ENCODE measurements around the gene WASF2. TPM values are rescaled to one million over a fixed set of nuclear protein-coding genes. Genes with fewer than 3 reads are reported as not detected.
"Not testable (repeated sequence)": the region's sequence is repeated elsewhere in the genome, so short reads cannot be mapped to it uniquely, and the experiment has no call there.

WASF2 gene
- total and polyA plus RNA-seq, 2 of the 4 experiments (the other 2 are of a cell fraction) = 7.9 to 45.4 TPM

- H2BK20ac ChIP-seq (ENCODE audit: low read depth, low read length); CTCF ChIA-PET; H4K91ac ChIP-seq (ENCODE audit: insufficient read depth, low read depth, low read length); H4K20me1 ChIP-seq (ENCODE audit: insufficient read depth, low read length); BruUV-seq (replicated peaks); H3K18ac ChIP-seq (ENCODE audit: low read depth, low read length); H2BK120ac ChIP-seq (ENCODE audit: low read depth, low read length); H3K4ac ChIP-seq (ENCODE audit: low read depth, low read length); ATAC-seq (ENCODE audit: low read depth); H2AFZ ChIP-seq (replicated peaks; ENCODE audit: low read length, poor library complexity); H3K27ac ChIP-seq (ENCODE audit: insufficient read depth, low read length); H3K4me2 ChIP-seq (ENCODE audit: low read depth, low read length); in situ Hi-C loops (cut with MboI; ENCODE audit: low sequenced_read_pairs); intact Hi-C loops (cut with micrococcal nuclease); H3K4me3 ChIP-seq (ENCODE audit: insufficient read depth, low read depth, low read length); H2AK5ac ChIP-seq (ENCODE audit: low read depth, low read length); H3K9me1 ChIP-seq (ENCODE audit: insufficient read depth, low read length); H3K36me3 ChIP-seq (ENCODE audit: control insufficient read depth, insufficient read depth, low read length); DNase-seq; H3K9me3 ChIP-seq (ENCODE audit: control insufficient read depth, insufficient read depth, low read length); H4K8ac ChIP-seq (ENCODE audit: low read depth in 2 of 2, low read length in 2 of 2); H3K9ac ChIP-seq (ENCODE audit: low read depth, low read length); H4K5ac ChIP-seq (ENCODE audit: low read depth, low read length); H3K79me1 ChIP-seq (ENCODE audit: low read depth in 1 of 2, low read length in 2 of 2); H3K23ac ChIP-seq (ENCODE audit: low read depth, low read length); H3K27me3 ChIP-seq (ENCODE audit: control insufficient read depth, insufficient read depth, low read length); dilution Hi-C loops (cut with HindIII; ENCODE audit: low sequenced_read_pairs, unreplicated experiment); H2BK5ac ChIP-seq (ENCODE audit: low read depth, low read length, poor library complexity, severe bottlenecking); H3K56ac ChIP-seq (ENCODE audit: extremely low read depth, insufficient read depth, low read length); H2BK15ac ChIP-seq (ENCODE audit: low read depth, low read length); H3K14ac ChIP-seq (replicated peaks; ENCODE audit: low read depth, low read length); POLR2A ChIA-PET (ENCODE audit: unreplicated experiment); H2AK9ac ChIP-seq (replicated peaks; ENCODE audit: low read depth, low read length, poor library complexity): not testable (repeated sequence)
- peaks cover 15% of the 10 kb centered on the region for H3K4me1 ChIP-seq (ENCODE audit: control insufficient read depth, insufficient read depth, low read length)
- no CpG with 5 or more reads among the region's 2 CpGs for WGBS, 2 experiments (ENCODE audit: extremely low coverage in 2 of 2, insufficient read length in 1 of 2)
Observed at GRCh38 chr1:27501159-27501558, 11.2 kb upstream of the WASF2 start.
